ENCODE results near the gene PUM2.
A peak's percentile ranks its signal among the peaks of the same experiment; 100 is the strongest.

Gene PUM2

GRCh38 chr2:20299113-20299512 is 51.5 kb downstream of the PUM2 start:
- H4K5ac ChIP-seq (ENCODE audit: low read length): no peak overlapping the region
- peaks cover 14% of the 10 kb centered on the region for H3K79me1 ChIP-seq (ENCODE audit: low read length)
- H3K27me3 ChIP-seq (ENCODE audit: insufficient read depth, low read length, poor library complexity): no peaks in the 10 kb centered on the region
- no peak overlapping the region for H3K23ac ChIP-seq (ENCODE audit: low read length)
- H3K4me3 ChIP-seq (ENCODE audit: low read length): no peak overlapping the region
- no peak overlapping the region for H2BK15ac ChIP-seq (replicated peaks; ENCODE audit: low read depth)
- no peak overlapping the region for H3K9ac ChIP-seq (ENCODE audit: low read length)
- H4K8ac ChIP-seq (ENCODE audit: low read depth, low read length): no peak overlapping the region
- H3K79me2 ChIP-seq (ENCODE audit: control insufficient read depth, insufficient read depth, low read length): peaks cover 12% of the 10 kb centered on the region
- no peak for DNase-seq
- no peak overlapping the region for H2AK5ac ChIP-seq (ENCODE audit: low read length)
- H3K36me3 ChIP-seq (ENCODE audit: control insufficient read depth, insufficient read depth, low read length): peaks cover 4% of the 10 kb centered on the region
- H2BK5ac ChIP-seq (ENCODE audit: low read length): no peak overlapping the region
- no peak overlapping the region for H2BK120ac ChIP-seq (ENCODE audit: low read depth, low read length)
- H3K27ac ChIP-seq (ENCODE audit: low read depth, low read length): no peak overlapping the region
- peaks cover 2% of the 10 kb centered on the region for H3K4me1 ChIP-seq (ENCODE audit: control insufficient read depth, low read depth, low read length)
- no peak overlapping the region for H3K4ac ChIP-seq (ENCODE audit: low read depth, low read length)
- no CpG with 5 or more reads among the region's 6 CpGs for WGBS (ENCODE audit: extremely low coverage, insufficient coverage, low lambda C conversion rate)
- no peak overlapping the region for H3K56ac ChIP-seq (ENCODE audit: low read length)
- no peak overlapping the region for H3K4me2 ChIP-seq (ENCODE audit: low read length)
- H3K18ac ChIP-seq (ENCODE audit: low read length): no peak overlapping the region

- H3K9ac ChIP-seq (ENCODE audit: low read length): no peak overlapping the region
- no peak overlapping the region for H2BK120ac ChIP-seq (ENCODE audit: low read depth, low read length)
- H3K4ac ChIP-seq (ENCODE audit: low read depth, low read length): no peak overlapping the region
- H3K23ac ChIP-seq (ENCODE audit: low read length): no peak overlapping the region
- H2AK5ac ChIP-seq (ENCODE audit: low read length): no peak overlapping the region
- H2BK5ac ChIP-seq (ENCODE audit: low read length): no peak overlapping the region
- no peak overlapping the region for H4K8ac ChIP-seq (ENCODE audit: low read depth, low read length)
- no peak overlapping the region for H2BK15ac ChIP-seq (replicated peaks; ENCODE audit: low read depth)
- no peak overlapping the region for H3K4me3 ChIP-seq (ENCODE audit: low read length)
- no peaks in the 10 kb centered on the region for H3K27me3 ChIP-seq (ENCODE audit: insufficient read depth, low read length, poor library complexity)
- H3K4me2 ChIP-seq (ENCODE audit: low read length): no peak overlapping the region
- H3K36me3 ChIP-seq (ENCODE audit: control insufficient read depth, insufficient read depth, low read length): peaks cover 4% of the 10 kb centered on the region
- H3K79me2 ChIP-seq (ENCODE audit: control insufficient read depth, insufficient read depth, low read length): peaks cover 1% of the 10 kb centered on the region
- WGBS (ENCODE audit: extremely low coverage, insufficient coverage, low lambda C conversion rate): no CpG with 5 or more reads among the region's 9 CpGs
- no peak for DNase-seq
- no peak overlapping the region for H3K56ac ChIP-seq (ENCODE audit: low read length)
- no peak overlapping the region for H3K18ac ChIP-seq (ENCODE audit: low read length)
- no peak overlapping the region for H3K27ac ChIP-seq (ENCODE audit: low read depth, low read length)
- no peaks in the 10 kb centered on the region for H3K4me1 ChIP-seq (ENCODE audit: control insufficient read depth, low read depth, low read length)
- H3K79me1 ChIP-seq (ENCODE audit: low read length): peaks cover 6% of the 10 kb centered on the region
- H4K5ac ChIP-seq (ENCODE audit: low read length): no peak overlapping the region
These were observed 56.4 kb downstream of the PUM2 start for GRCh38 chr2:20294231-20294630.

DNA sequence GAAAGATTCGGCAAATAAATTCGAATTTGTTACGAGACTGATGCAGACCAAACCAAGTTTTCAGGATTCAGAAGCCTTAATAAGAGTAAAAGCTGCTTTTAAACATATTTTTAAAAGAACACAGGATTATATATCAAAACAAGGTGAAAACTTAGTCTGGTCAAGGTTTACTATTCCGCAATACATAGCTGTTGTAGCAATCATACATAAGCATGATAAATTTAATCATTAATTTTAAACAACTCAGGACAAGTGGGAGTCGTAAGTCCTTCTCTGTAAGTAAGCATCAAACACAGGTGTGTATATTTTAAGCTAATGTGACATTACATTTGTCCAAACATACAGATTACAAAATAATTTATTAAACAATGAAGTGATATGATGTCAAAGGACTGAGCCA is 57.7 kb downstream of the PUM2 start:
- Histone ChIP-seq H4K5ac (ENCODE audit: low read length) (no peak overlapping the region), H3K4ac (ENCODE audit: low read depth, low read length) (no peak overlapping the region), H3K4me2 (ENCODE audit: low read length) (no peak overlapping the region), H3K36me3 (ENCODE audit: control insufficient read depth, insufficient read depth, low read length) (peaks cover 4% of the 10 kb centered on the region), H3K18ac (ENCODE audit: low read length) (no peak overlapping the region), H3K27me3 (ENCODE audit: insufficient read depth, low read length, poor library complexity) (no peaks in the 10 kb centered on the region), H2BK15ac (replicated peaks; ENCODE audit: low read depth) (no peak overlapping the region), H2BK120ac (ENCODE audit: low read depth, low read length) (no peak overlapping the region), H3K79me1 (ENCODE audit: low read length) (peaks cover 4% of the 10 kb centered on the region), H2BK5ac (ENCODE audit: low read length) (no peak overlapping the region), H3K79me2 (ENCODE audit: control insufficient read depth, insufficient read depth, low read length) (no peaks in the 10 kb centered on the region), H3K4me1 (ENCODE audit: control insufficient read depth, low read depth, low read length) (no peaks in the 10 kb centered on the region), H3K9ac (ENCODE audit: low read length) (no peak overlapping the region), H2AK5ac (ENCODE audit: low read length) (no peak overlapping the region), H3K27ac (ENCODE audit: low read depth, low read length) (no peak overlapping the region), H3K56ac (ENCODE audit: low read length) (no peak overlapping the region), H4K8ac (ENCODE audit: low read depth, low read length) (no peak overlapping the region), H3K23ac (ENCODE audit: low read length) (no peak overlapping the region), H3K4me3 (ENCODE audit: low read length) (no peak overlapping the region)
- no peak for DNase-seq
- no CpG with 5 or more reads among the region's 5 CpGs for WGBS (ENCODE audit: extremely low coverage, insufficient coverage, low lambda C conversion rate)

DNA sequence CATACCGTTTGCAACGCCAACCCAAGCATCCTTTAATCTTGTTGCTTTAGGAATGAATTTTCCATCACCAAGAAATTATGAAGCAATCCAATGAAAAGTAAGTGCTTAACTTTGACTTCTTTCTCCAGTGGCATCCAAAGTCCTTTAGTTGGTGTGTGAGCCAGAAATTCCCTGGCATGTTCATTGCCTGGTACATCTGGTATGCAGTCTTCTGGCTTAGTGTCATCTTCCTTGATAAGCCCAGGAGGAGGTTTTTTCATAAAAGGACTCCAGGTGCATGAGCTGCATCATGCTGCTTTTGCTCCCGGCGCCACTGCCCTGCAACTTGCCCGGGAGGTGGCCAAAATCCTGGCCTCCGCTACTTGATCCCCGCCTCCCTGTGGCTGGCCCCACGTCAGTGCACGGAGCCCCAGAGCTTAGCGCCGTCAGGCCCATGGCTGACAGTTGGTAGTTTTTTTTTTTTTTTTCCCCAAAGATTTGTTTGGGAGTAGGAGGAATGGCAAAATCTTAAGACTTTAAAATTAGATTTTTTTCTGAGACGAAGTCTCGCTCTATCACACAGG is 58.7 kb downstream of the PUM2 start:
- no peak overlapping the region for H2AK5ac ChIP-seq (ENCODE audit: low read length)
- no peak overlapping the region for H2BK15ac ChIP-seq (replicated peaks; ENCODE audit: low read depth)
- no peak overlapping the region for H2BK120ac ChIP-seq (ENCODE audit: low read depth, low read length)
- H3K27me3 ChIP-seq (ENCODE audit: insufficient read depth, low read length, poor library complexity): no peaks in the 10 kb centered on the region
- WGBS (ENCODE audit: extremely low coverage, insufficient coverage, low lambda C conversion rate): no CpG with 5 or more reads among the region's 13 CpGs
- H4K5ac ChIP-seq (ENCODE audit: low read length): no peak overlapping the region
- H3K4me1 ChIP-seq (ENCODE audit: control insufficient read depth, low read depth, low read length): no peaks in the 10 kb centered on the region
- no peak overlapping the region for H3K4me2 ChIP-seq (ENCODE audit: low read length)
- no peak for DNase-seq
- H3K79me1 ChIP-seq (ENCODE audit: low read length): peaks cover 6% of the 10 kb centered on the region
- no peak overlapping the region for H3K18ac ChIP-seq (ENCODE audit: low read length)
- H3K4me3 ChIP-seq (ENCODE audit: low read length): no peak overlapping the region
- no peak overlapping the region for H3K23ac ChIP-seq (ENCODE audit: low read length)
- H3K9ac ChIP-seq (ENCODE audit: low read length): no peak overlapping the region
- H3K56ac ChIP-seq (ENCODE audit: low read length): no peak overlapping the region
- no peak overlapping the region for H3K27ac ChIP-seq (ENCODE audit: low read depth, low read length)
- H2BK5ac ChIP-seq (ENCODE audit: low read length): no peak overlapping the region
- H3K79me2 ChIP-seq (ENCODE audit: control insufficient read depth, insufficient read depth, low read length): no peaks in the 10 kb centered on the region
- H3K4ac ChIP-seq (ENCODE audit: low read depth, low read length): no peak overlapping the region
- no peak overlapping the region for H4K8ac ChIP-seq (ENCODE audit: low read depth, low read length)
- peaks cover 4% of the 10 kb centered on the region for H3K36me3 ChIP-seq (ENCODE audit: control insufficient read depth, insufficient read depth, low read length)

GRCh38 chr2:20291106-20291564 is 59.5 kb downstream of the PUM2 start:
- Histone ChIP-seq H2BK15ac (replicated peaks; ENCODE audit: low read depth) (no peak overlapping the region), H3K27ac (ENCODE audit: low read depth, low read length) (no peak overlapping the region), H3K56ac (ENCODE audit: low read length) (no peak overlapping the region), H2BK120ac (ENCODE audit: low read depth, low read length) (no peak overlapping the region), H3K23ac (ENCODE audit: low read length) (no peak overlapping the region), H3K79me1 (ENCODE audit: low read length) (peaks cover 6% of the 10 kb centered on the region), H3K4me1 (ENCODE audit: control insufficient read depth, low read depth, low read length) (no peaks in the 10 kb centered on the region), H3K36me3 (ENCODE audit: control insufficient read depth, insufficient read depth, low read length) (peaks cover 1% of the 10 kb centered on the region), H3K4me2 (ENCODE audit: low read length) (no peak overlapping the region), H3K4me3 (ENCODE audit: low read length) (no peak overlapping the region), H3K18ac (ENCODE audit: low read length) (no peak overlapping the region), H2BK5ac (ENCODE audit: low read length) (no peak overlapping the region), H3K4ac (ENCODE audit: low read depth, low read length) (no peak overlapping the region), H3K27me3 (ENCODE audit: insufficient read depth, low read length, poor library complexity) (no peaks in the 10 kb centered on the region), H3K79me2 (ENCODE audit: control insufficient read depth, insufficient read depth, low read length) (no peaks in the 10 kb centered on the region), H3K9ac (ENCODE audit: low read length) (no peak overlapping the region), H4K5ac (ENCODE audit: low read length) (no peak overlapping the region), H4K8ac (ENCODE audit: low read depth, low read length) (no peak overlapping the region), H2AK5ac (ENCODE audit: low read length) (no peak overlapping the region)
- no CpG with 5 or more reads among the region's 7 CpGs for WGBS (ENCODE audit: extremely low coverage, insufficient coverage, low lambda C conversion rate)
- peak; percentile 96 for DNase-seq

Measured in mesendoderm (in vitro differentiated cells).